ENCODE measurements around the gene SLC22A5.
"Not testable (repeated sequence)": the region's sequence is repeated elsewhere in the genome, so short reads cannot be mapped to it uniquely, and the experiment has no call there.

SLC22A5 gene

DNA sequence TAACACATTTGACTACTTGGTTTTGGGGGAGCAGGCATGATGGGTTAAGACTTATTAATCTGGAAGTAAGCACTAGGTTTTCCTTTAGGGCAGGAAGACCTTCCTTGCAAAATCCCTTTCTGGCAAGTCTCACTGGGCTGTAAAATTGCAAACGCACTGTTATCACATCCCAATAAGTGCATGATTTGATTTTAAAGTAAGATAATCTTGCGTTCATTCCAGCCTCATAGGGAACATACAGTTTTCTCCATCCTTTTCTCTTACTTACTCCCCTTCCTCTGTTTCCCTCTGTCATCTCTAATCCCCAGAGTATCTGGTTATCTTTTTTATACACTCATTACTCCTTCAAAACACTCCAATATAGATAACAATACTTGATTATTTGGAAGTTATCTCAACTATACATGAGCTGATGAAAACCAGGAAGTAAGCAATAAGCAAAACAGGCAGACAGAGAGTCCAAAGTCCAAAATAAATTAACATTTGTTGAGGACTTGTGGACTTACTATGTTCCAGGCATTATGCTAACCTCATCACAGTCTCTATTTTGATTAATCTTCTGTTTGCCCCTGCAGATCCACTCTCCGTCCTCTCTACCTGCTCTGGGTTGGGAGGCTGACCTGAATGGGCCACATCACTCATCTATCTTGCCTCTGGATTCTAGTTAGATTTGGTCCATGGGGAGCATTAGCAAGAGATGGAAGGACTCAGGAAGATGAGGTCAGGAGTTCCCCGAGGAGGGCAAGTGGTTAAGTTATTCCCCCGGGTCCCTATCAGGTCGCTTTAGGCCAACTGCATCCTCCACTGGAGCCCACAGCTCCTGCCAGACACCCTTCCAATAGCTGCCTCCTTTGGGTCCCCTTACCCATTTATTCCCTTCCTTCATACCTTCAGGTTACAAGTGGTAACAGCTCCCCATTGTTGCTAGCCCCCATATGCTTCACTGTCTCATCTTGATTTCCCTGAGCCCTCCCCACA is 60.2 kb downstream of the SLC22A5 start:
- no peak for DNase-seq

DNA sequence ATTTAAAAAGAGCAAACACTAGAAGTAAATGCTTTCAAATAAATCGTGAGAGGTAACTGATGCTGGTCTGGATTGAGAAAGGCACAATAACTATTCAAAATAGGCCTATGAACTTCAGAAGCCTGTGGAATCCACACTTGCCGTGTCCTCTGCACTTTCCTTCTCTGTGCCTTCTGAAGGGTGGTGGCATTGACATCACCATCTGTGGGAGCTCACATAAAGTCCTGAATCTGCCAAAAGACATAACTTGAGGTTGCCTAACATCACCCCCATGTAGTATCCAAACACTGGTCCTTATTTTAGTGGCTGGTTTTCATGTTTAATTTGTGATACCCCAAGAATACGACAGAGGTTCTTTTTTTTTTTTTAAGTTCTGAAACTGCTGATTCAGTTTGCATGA is 61.2 kb downstream of the SLC22A5 start:
- DNase-seq = no peak

DNA sequence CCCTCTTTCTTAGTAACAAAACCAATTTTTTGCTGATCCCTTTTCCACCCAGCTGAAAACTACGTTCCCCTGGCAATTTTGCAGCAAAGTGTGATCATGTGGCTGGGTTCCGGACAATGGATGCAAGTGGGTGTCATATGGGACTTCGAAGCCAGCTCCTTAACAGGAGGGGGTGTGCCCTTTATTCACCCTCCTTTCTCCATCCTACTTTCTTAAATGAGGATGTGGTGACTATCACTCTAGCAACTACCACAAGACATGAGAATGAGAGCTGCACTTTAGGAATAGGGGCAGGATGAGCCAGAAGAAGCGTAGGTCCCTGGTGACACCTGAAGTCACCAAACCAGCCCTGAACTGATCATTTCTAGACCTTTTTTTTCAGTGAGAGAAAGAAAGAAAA is 62.1 kb downstream of the SLC22A5 start:
- no peak for DNase-seq

DNA sequence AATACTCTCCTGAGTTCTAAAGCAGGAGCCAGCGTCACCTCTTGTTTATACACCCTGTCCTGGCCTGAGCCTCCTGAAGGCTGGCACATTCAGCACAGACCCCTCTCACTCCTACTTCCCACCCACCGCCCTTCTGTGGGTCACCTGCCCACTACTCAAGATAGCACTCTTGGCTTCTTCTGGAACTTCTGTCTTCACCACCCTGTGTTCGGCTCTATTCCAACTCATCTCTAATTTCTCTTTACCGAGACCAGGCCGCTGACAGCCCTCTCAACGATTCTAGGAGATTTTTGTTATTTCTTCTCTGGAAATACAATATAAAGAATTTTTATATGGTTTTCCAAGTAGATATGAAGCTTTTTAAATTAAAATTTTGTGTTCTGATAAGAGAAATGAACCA is 63.6 kb downstream of the SLC22A5 start:
- no peak for DNase-seq

DNA sequence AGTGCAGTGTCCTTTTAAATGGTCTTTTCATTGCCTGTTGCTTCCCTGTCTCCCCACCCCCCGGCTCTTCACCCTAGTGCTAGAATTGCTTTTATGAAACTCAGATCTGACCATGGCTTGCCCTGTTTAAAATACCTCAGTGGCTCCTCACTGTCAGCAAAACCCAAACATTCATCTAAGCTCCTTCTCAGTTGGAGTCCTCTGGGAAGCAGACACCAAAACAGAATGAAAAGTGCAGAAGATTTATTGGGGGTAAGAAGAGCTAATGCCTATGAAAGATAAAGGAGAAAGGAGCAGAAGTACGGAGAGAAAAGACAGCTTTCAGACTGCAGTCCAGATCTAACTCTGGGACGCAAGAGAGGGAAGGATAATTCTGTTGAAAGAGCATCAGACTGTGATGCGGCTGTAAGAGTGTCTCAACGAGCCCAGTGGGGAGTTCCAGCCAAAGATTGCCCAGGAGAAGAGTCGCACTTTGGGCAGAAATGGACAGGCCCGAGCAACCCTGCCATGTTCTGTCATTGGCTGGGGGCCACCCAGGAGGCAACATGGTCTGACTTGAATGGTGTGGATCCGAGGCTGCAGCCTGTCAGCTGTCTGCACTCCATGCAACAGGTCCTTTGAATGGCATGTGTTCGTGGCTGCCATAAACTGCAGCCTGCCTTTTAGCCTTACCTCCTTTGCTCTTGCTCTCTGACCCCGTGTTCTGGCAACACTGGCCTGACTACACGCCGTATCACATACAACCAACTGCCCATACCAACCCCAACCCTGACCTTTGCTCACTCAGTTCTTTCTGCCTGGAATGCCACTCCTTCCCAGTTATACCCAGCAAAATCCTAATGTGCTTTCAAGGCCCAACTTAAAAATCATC is 65.1 kb downstream of the SLC22A5 start:
- DNase-seq = no peak

DNA sequence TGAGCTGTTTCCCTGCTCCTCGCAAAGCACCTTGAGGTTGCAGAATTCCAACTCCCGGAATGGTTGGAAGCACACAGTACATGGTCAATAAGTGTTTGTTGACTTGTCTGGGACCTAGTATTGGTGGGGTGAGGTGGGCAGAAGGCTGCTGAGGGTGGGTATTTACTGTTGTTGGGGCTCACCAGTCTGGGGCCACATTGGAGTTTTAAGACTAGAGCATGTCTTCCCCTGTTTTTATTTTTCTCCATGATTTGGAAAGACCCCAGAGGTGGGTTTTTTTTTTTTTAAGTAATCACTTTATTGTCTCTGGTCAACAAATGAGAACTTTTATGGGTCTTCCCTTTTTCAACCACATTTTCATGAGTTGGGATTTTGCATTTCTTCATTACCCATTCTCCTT is 65.9 kb downstream of the SLC22A5 start:
- DNase-seq = no peak

DNA sequence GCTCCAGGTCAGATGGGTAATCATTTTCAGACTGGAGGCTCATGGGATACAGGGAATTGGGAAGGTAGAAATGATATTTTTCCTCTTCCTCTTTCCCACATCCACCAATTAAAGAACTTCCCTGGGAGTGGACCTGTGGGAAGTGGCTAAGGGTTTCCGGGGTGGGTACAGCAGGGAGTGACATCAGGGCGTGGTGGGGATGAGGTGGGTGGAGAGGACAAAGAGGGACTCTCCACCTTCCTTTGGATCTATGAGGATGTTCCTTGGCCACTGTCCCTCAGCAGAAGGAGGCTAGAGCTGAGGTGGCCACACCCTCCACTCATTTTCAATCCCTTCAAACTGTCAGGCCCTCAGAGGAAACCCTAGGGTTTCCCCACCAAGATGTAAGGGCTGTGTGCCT is 66.4 kb downstream of the SLC22A5 start:
- no peak for DNase-seq

DNA sequence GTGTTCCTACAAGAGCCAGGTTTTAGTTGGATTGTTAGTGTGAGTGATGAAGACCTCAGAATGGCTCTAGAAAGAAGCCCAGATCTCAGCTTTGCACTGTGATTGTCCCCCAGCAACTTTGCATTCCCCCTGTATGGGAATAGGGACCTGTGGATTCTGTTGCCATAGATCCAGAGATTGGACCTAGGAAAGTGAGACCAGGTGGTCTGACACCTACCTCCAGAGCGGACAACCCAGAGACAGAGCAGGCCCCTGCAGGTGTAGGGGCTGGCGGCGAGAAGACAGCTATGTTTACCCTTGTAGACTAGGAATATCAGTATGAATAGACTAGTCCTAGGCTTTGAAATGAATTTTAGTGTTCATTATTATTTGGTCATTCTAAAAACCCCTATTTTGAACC is 67.4 kb downstream of the SLC22A5 start:
- no peak for DNase-seq

DNA sequence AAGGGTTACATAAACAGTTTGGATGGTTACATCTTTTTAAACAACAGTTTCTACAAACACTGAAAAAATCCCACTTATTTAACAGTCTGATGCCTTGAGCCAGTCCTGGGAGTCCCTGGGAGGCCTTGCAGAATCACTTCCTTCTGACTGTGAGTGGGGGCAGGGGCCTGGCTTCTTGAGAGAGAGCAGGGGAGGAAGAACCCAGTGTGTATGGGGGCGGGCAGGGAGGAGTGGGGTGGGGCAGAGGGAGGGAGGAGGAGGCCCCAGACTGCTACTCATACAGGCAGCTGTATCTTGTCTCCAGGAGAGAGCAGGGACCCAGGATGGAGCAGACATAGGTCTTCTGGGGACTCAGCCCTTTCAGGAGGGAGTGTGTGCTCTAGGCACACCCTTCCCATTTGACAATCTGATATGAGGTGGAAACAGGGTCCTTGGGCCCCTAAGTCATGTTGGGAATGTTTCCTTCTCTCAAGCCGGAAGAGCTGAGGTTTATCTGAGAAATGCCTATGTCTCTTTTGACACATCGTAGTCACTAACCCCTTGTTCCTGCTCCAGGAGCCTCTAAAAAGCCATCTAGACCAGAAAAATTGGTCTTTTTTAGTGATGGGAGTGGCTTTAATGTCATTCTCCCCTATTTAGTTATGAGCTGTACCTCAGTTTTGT is 68.2 kb downstream of the SLC22A5 start:
- DNase-seq = no peak

DNA sequence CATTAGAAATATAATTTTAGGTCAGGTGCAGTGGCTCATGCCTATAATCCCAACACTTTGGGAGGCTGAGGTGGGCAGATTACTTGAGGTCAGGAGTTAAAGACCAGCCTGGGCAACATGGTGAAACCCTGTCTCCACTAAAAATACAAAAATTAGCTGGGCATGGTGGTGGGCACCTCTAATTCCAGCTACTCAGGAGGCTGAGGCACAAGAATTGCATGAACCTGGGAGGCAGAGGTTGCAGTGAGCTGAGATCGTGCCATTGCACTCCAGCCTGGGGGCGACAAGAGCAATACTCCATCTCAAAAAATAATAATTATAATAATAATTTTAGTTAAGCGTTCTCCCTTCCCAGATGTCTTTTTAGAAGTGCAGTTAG is 68.7 kb downstream of the SLC22A5 start:
- not testable (repeated sequence) for DNase-seq

DNA sequence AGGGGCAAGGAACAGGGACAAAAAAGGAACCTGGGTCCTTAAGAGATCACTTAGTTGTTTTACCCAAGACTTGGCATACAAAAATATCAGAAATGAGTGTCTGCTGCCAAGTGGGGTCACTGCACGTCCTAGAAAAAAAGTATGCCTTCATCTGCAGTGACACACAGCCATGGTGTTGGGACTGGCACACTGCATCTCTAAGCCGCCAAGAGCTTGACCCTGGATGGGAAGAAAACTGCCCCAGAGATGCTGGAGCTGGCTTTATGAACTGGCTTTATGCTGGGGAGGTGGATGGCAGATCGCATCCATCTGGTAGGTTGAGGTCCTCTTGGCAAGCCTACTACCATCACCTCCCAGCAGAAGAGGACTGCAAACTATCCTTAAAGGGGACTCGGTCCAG is 69.4 kb downstream of the SLC22A5 start:
- no peak for DNase-seq

DNA sequence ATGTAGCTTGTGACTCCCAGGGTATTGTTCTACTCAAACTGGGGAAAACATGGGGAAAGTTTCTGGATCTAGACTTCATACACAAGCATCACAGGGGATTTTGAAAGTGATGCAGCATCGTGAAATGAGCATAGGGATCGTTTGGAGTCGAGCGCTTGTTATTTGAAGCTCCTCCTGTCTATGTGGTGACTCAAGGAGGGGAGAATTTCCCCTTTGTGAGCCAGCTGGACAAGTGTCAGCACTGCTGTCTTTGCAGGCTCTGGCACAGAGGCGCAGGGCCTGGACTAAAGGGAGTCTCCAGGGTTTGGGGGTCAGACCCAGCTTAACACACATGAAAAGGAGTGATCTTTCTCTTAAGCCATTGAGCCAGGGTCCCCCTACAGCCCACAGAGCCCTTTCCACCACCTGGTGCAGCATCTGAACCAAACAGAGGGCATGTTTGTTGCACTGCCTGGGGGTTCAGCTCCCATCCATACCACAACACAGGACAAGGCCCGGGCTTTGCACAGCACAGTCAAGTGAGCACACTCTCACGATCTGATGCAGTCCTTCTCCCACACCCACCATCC is 70.1 kb downstream of the SLC22A5 start:
- no peak for DNase-seq

DNA sequence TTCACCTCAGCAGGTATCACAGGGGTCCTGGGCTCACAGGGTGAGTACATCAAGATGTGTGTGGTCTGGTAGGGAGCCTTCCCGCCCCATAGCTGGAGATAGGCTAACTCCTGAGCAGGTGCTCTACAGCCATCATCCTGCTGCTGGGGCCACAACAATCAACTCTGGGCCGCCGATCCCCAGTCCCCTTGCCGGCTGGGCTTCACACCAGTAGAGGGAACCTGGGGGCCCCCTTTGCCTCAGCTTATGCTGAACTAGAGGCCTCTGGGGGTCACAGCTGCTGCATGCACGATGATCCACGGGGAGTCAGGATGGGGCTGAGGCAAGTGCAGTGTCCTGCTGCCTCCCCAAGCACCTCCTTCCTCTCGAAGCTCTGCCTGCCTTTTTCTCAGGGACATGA is 74.6 kb downstream of the SLC22A5 start:
- DNase-seq = no peak
